Spleen (tissue), 7 donors: ENCODE data around the gene EFNB2.

ENCODE experiments used
- POLR2A ChIP-seq, 3 donors: fragments of 450-650 bp; IDR thresholded peaks; one replicate each; pipeline ENCODE4 v1.5.1; 2017; ENCODE audit warnings: antibody characterized with exemption in 3 of 3, mild to moderate bottlenecking in 1 of 3
- POLR2AphosphoS5 ChIP-seq, 3 donors: sonication (generic); formaldehyde crosslinking; IDR thresholded peaks; one replicate each; pipeline ENCODE4 v1.5.1; 2017; ENCODE audit warnings: antibody characterized with exemption in 3 of 3
- TF ChIP-seq, protein P1 (sequence below), 11 experiments: fragments of 200-600 bp in 7 of 11; fragments of 450-650 bp in 4 of 11; sonication (generic) in 4 of 11; IDR thresholded peaks in 8 of 11; conservative IDR thresholded peaks in 3 of 11; 1 replicate in 7 of 11; 2 replicates in 4 of 11; pipeline versions ENCODE4 v1.4.0 to v1.8.0; 2016 to 2021; ENCODE audit warnings: antibody characterized with exemption in 11 of 11, inconsistent platforms in 4 of 11, mild to moderate bottlenecking in 1 of 11
- donor health status: DM: no; HTN: no; CAD: no; lungs with moderate emphysema.
- donor health status: DM: no; HTN: no; CAD: no.
- donor health status: DM: no; HTN: no; CAD: no.

DNA sequence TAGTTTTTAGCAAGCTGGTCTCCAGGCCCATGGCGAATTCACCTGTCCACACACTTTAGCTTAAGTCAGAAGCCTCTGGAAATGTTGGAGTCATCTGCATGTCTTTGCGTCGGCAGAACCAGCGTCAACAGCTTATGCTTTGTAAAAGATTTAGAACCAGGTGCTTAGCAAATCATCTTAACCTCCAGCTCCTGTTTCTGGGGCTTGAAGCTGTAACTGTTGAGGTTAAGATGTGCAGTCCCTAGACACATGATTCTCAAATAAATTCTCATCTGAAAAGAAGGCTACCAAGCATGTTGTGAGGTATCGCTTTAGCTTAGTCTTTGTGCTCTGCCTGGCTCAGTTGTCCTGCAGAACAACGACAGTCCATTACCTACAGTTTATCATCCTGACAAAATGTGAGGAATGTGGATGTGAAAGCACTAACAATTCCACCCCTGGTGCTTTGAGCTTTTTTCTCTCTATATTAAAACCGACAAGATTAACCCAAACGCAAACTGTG is 4.4 kb downstream of the EFNB2 start:
- TF ChIP-seq, protein P1, sequence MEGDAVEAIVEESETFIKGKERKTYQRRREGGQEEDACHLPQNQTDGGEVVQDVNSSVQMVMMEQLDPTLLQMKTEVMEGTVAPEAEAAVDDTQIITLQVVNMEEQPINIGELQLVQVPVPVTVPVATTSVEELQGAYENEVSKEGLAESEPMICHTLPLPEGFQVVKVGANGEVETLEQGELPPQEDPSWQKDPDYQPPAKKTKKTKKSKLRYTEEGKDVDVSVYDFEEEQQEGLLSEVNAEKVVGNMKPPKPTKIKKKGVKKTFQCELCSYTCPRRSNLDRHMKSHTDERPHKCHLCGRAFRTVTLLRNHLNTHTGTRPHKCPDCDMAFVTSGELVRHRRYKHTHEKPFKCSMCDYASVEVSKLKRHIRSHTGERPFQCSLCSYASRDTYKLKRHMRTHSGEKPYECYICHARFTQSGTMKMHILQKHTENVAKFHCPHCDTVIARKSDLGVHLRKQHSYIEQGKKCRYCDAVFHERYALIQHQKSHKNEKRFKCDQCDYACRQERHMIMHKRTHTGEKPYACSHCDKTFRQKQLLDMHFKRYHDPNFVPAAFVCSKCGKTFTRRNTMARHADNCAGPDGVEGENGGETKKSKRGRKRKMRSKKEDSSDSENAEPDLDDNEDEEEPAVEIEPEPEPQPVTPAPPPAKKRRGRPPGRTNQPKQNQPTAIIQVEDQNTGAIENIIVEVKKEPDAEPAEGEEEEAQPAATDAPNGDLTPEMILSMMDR (IDR thresholded peaks at IDR 0.05 in 8 of 11, conservative IDR thresholded peaks at IDR 0.05 in 3 of 11), result no peak
- TF ChIP-seq POLR2A (IDR thresholded peaks at IDR 0.05) (no peak), POLR2AphosphoS5 (IDR thresholded peaks at IDR 0.05) (no peak)
